H9 (cell line): Measurements from ENCODE around the gene IGSF5. TPM values are rescaled to one million over a fixed set of nuclear protein-coding genes. Genes with fewer than 3 reads are reported as not detected.

Experiments used
- DNase-seq: peaks from one replicate; pipeline ENCODE4 v3.0.0-alpha.2; 2017
- H2AFZ ChIP-seq: one replicate; pipeline ENCODE4 v1.6.1; 2013; ENCODE audit warnings: mild to moderate bottlenecking, low read length, control low read depth, moderate library complexity
- H2AK5ac ChIP-seq: 2 replicates; pipeline ENCODE4 v1.6.1; 2013; ENCODE audit warnings: low read length, control low read depth, mixed read lengths; ENCODE audit not compliant: insufficient read length
- H2BK120ac ChIP-seq: one replicate; pipeline ENCODE4 v1.6.1; 2013; ENCODE audit warnings: low read depth, mild to moderate bottlenecking, low read length, control low read depth, inconsistent platforms; ENCODE audit not compliant: poor library complexity, severe bottlenecking
- H2BK12ac ChIP-seq: 2 replicates; pipeline ENCODE4 v1.6.1; 2013; ENCODE audit warnings: low read length, control low read depth, mixed read lengths, low read depth; ENCODE audit not compliant: insufficient read length
- H2BK15ac ChIP-seq: 2 replicates; pipeline ENCODE4 v1.6.1; 2013; ENCODE audit warnings: low read depth, low read length, control low read depth
- H2BK20ac ChIP-seq: one replicate; pipeline ENCODE4 v1.6.1; 2013; ENCODE audit warnings: low read depth, mild to moderate bottlenecking, low read length, control low read depth, inconsistent platforms; ENCODE audit not compliant: poor library complexity, severe bottlenecking
- H2BK5ac ChIP-seq: 2 replicates; pipeline ENCODE4 v1.6.1; 2013; ENCODE audit warnings: low read length, control low read depth, mixed read lengths; ENCODE audit not compliant: insufficient read length
- H3K14ac ChIP-seq: 2 replicates; pipeline ENCODE4 v1.6.1; 2013; ENCODE audit warnings: low read length, control low read depth; ENCODE audit not compliant: insufficient read depth
- H3K18ac ChIP-seq: 2 replicates; pipeline ENCODE4 v1.6.1; 2013; ENCODE audit warnings: low read depth, mild to moderate bottlenecking, mixed read lengths, low read length, control low read depth; ENCODE audit not compliant: insufficient read length
- H3K23ac ChIP-seq: 2 replicates; pipeline ENCODE4 v1.6.1; 2013; ENCODE audit warnings: low read length, control low read depth, mixed read lengths, low read depth; ENCODE audit not compliant: insufficient read length
- H3K23me2 ChIP-seq: 2 replicates; pipeline ENCODE4 v1.6.1; 2013; ENCODE audit warnings: low read depth, mild to moderate bottlenecking, mixed read lengths, low read length, control low read depth; ENCODE audit not compliant: insufficient read length, poor library complexity, severe bottlenecking
- H3K27ac ChIP-seq: 2 replicates; pipeline ENCODE4 v1.5.1; 2013; ENCODE audit warnings: low read length, control low read depth, mixed read lengths, low read depth; ENCODE audit not compliant: insufficient read length
- H3K27me3 ChIP-seq: 2 replicates; pipeline ENCODE4 v1.6.1; 2013; ENCODE audit warnings: low read length, control low read depth, inconsistent platforms; ENCODE audit not compliant: insufficient read depth
- H3K4ac ChIP-seq: 2 replicates; pipeline ENCODE4 v1.6.1; 2013; ENCODE audit warnings: low read depth, mild to moderate bottlenecking, control low read depth, inconsistent platforms, low read length, moderate library complexity
- H3K4me1 ChIP-seq: 2 replicates; pipeline ENCODE4 v1.6.1; 2013; ENCODE audit warnings: low read length, control low read depth, inconsistent platforms; ENCODE audit not compliant: insufficient read depth
- H3K4me2 ChIP-seq: 2 replicates; pipeline ENCODE4 v1.6.1; 2013; ENCODE audit warnings: low read length, control low read depth, mixed read lengths; ENCODE audit not compliant: insufficient read length, insufficient read depth
- H3K56ac ChIP-seq: 2 replicates; pipeline ENCODE4 v1.6.1; 2013; ENCODE audit warnings: low read depth, mild to moderate bottlenecking, mixed read lengths, low read length, control low read depth; ENCODE audit not compliant: insufficient read length
- H3K79me1 ChIP-seq: 2 replicates; pipeline ENCODE4 v1.6.1; 2013; ENCODE audit warnings: low read depth, mild to moderate bottlenecking, moderate library complexity, low read length, control low read depth, inconsistent platforms; ENCODE audit not compliant: insufficient read depth, poor library complexity, severe bottlenecking
- H3K79me2 ChIP-seq: 2 replicates; pipeline ENCODE4 v1.6.1; 2013; ENCODE audit warnings: low read length, control low read depth, inconsistent platforms; ENCODE audit not compliant: insufficient read depth
- H3K9ac ChIP-seq: 2 replicates; pipeline ENCODE4 v1.6.1; 2013; ENCODE audit warnings: low read length, control low read depth, mixed read lengths; ENCODE audit not compliant: insufficient read length; ENCODE audit errors: extremely low read depth
- H3K9me3 ChIP-seq: one replicate; pipeline ENCODE4 v1.6.1; 2013; ENCODE audit warnings: low read depth, low read length, inconsistent platforms; ENCODE audit not compliant: control insufficient read depth
- H3T11ph ChIP-seq: one replicate; pipeline ENCODE4 v1.6.1; 2013; ENCODE audit warnings: mild to moderate bottlenecking, low read length, control low read depth, inconsistent platforms
- H4K20me1 ChIP-seq: one replicate; pipeline ENCODE4 v1.6.1; 2013; ENCODE audit not compliant: control insufficient read depth, insufficient read length, insufficient read depth
- H4K5ac ChIP-seq: 2 replicates; pipeline ENCODE4 v1.6.1; 2013; ENCODE audit warnings: low read depth, mild to moderate bottlenecking, mixed read lengths, low read length, control low read depth; ENCODE audit not compliant: insufficient read length
- H4K8ac ChIP-seq: replicated peaks from 2 replicates; pipeline ENCODE4 v1.6.1; 2013; ENCODE audit warnings: low read length, control low read depth, mixed read lengths, low read depth; ENCODE audit not compliant: insufficient read length
- H4K91ac ChIP-seq: 2 replicates; pipeline ENCODE4 v1.6.1; 2013; ENCODE audit warnings: low read depth, mild to moderate bottlenecking, moderate library complexity, mixed read lengths, low read length, control low read depth; ENCODE audit not compliant: insufficient read length
- H3K27ac Mint-ChIP-seq, 3 experiments: 2 replicates in 2 of 3; 3 replicates in 1 of 3; pipeline ENCODE4 v1.8.0; 2020 to 2021; ENCODE audit warnings: mixed read lengths in 3 of 3, mild to moderate bottlenecking in 1 of 3, moderate library complexity in 1 of 3
- H3K27me3 Mint-ChIP-seq: 2 replicates; pipeline ENCODE4 v1.8.0; 2021; ENCODE audit warnings: low read depth, mild to moderate bottlenecking, moderate library complexity, mixed read lengths
- H3K36me3 Mint-ChIP-seq, 3 experiments: 2 replicates in 2 of 3; 3 replicates in 1 of 3; pipeline ENCODE4 v1.8.0; 2020 to 2021; ENCODE audit warnings: low read depth in 3 of 3, mixed read lengths in 3 of 3; ENCODE audit not compliant: insufficient read depth in 1 of 3
- H3K4me1 Mint-ChIP-seq, 2 experiments: 2 replicates each; pipeline ENCODE4 v1.8.0; 2020; ENCODE audit warnings: mixed read lengths in 2 of 2
- H3K4me3 Mint-ChIP-seq, 2 experiments: 2 replicates in 1 of 2; 3 replicates in 1 of 2; pipeline ENCODE4 v1.8.0; 2020 to 2021; ENCODE audit warnings: mild to moderate bottlenecking in 2 of 2, mixed read lengths in 2 of 2, moderate library complexity in 1 of 2
- H3K9me3 Mint-ChIP-seq, 2 experiments: 2 replicates in 1 of 2; 3 replicates in 1 of 2; pipeline ENCODE4 v1.8.0; 2020; ENCODE audit warnings: mild to moderate bottlenecking in 2 of 2, mixed read lengths in 2 of 2, moderate library complexity in 1 of 2
- CTCF ChIP-seq: fragments of 200-600 bp; sonication (generic); conservative IDR thresholded peaks from 3 replicates; pipeline ENCODE4 v1.8.0; 2021; ENCODE audit warnings: antibody characterized with exemption, mild to moderate bottlenecking
- WGBS: extraction: QIAGEN DNeasy Blood & Tissue Kit; methylation state at CpG from one replicate; pipeline ENCODE4 v1.1.7; 2013; ENCODE audit warnings: missing lambda C conversion rate, low lambda C conversion rate, mixed read lengths; ENCODE audit not compliant: insufficient read length; ENCODE audit errors: extremely low coverage; 5-methylcytosine and 5-hydroxymethylcytosine counted together
- total RNA-seq: library from RNA; stranded (reverse); gene quantifications from 2 replicates; pipeline ENCODE4 v1.2.1, GENCODE V29; 2021

The IGSF5 gene
- total RNA-seq, 1 experiment from 2014 or later = 2.1 TPM

GRCh38 chr21:39721885-39722284, 23.1 kb upstream of the IGSF5 start:
- no peak overlapping the region for H3K27ac ChIP-seq
- H2BK15ac ChIP-seq = no peak overlapping the region
- Mint-ChIP-seq H3K27me3 (no peaks in the 10 kb centered on the region), H3K4me1 (peaks cover 12 to 13% of the 10 kb centered on the region in 2 experiments), H3K36me3 (peaks cover 19 to 27% (median 22%) of the 10 kb centered on the region in 3 experiments), H3K27ac (no peak overlapping the region), H3K9me3 (peaks cover 13 to 14% of the 10 kb centered on the region in 2 experiments), H3K4me3 (no peak overlapping the region)
- H3K9ac ChIP-seq = no peak overlapping the region
- no peak overlapping the region for H4K8ac ChIP-seq
- H4K5ac ChIP-seq = no peak overlapping the region
- H3K14ac ChIP-seq = no peak overlapping the region
- H3K56ac ChIP-seq = no peak overlapping the region
- no peak overlapping the region for H3K23ac ChIP-seq
- H3K79me2 ChIP-seq = no peaks in the 10 kb centered on the region
- no peaks in the 10 kb centered on the region for H3K27me3 ChIP-seq
- H2BK5ac ChIP-seq = no peak overlapping the region
- H2BK20ac ChIP-seq = no peak overlapping the region
- WGBS = no CpG with 5 or more reads among the region's 1 CpG
- H3K23me2 ChIP-seq = no peaks in the 10 kb centered on the region
- no peaks in the 10 kb centered on the region for H4K20me1 ChIP-seq
- no peak overlapping the region for H3K4ac ChIP-seq
- DNase-seq = no peak
- H2AFZ ChIP-seq = no peak overlapping the region
- H2BK120ac ChIP-seq = no peak overlapping the region
- no peak overlapping the region for H3T11ph ChIP-seq
- no peak overlapping the region for H3K18ac ChIP-seq
- no peaks in the 10 kb centered on the region for H3K79me1 ChIP-seq
- peaks cover 6% of the 10 kb centered on the region for H3K9me3 ChIP-seq
- no peak overlapping the region for H4K91ac ChIP-seq
- no peak for TF ChIP-seq CTCF
- H3K4me2 ChIP-seq = no peak overlapping the region
- no peak overlapping the region for H2BK12ac ChIP-seq
- no peaks in the 10 kb centered on the region for H3K4me1 ChIP-seq
- H2AK5ac ChIP-seq = no peak overlapping the region
